GM15510 (cell line): Measurements from ENCODE around the gene DHCR24.

Experiments used
- POLR2A ChIP-seq: IDR thresholded peaks from 3 replicates; pipeline ENCODE4 v1.6.1; 2011; ENCODE audit warnings: borderline replicate concordance; ENCODE audit not compliant: insufficient read length; ENCODE audit errors: extremely low read depth

The DHCR24 gene

GRCh38 chr1:54846301-54846700, 40.7 kb downstream of the DHCR24 start:
- no peak for TF ChIP-seq POLR2A

GRCh38 chr1:54845772-54846171, 41.2 kb downstream of the DHCR24 start:
- TF ChIP-seq POLR2A, result no peak

- no peak for TF ChIP-seq POLR2A
These were observed 42.4 kb downstream of the DHCR24 start for GRCh38 chr1:54844564-54844963.

GRCh38 chr1:54843449-54843848, 43.5 kb downstream of the DHCR24 start:
- no peak for TF ChIP-seq POLR2A

GRCh38 chr1:54842963-54843362, 44.0 kb downstream of the DHCR24 start:
- no peak for TF ChIP-seq POLR2A

GRCh38 chr1:54842206-54842915, 44.6 kb downstream of the DHCR24 start:
- no peak for TF ChIP-seq POLR2A

GRCh38 chr1:54839824-54840223, 47.2 kb downstream of the DHCR24 start:
- TF ChIP-seq POLR2A, result no peak

- TF ChIP-seq POLR2A, result no peak
These were observed 48.3 kb downstream of the DHCR24 start for GRCh38 chr1:54838565-54839180.

- TF ChIP-seq POLR2A, result no peak
These were observed 49.8 kb downstream of the DHCR24 start for GRCh38 chr1:54837002-54837853.

GRCh38 chr1:54836594-54836993, 50.4 kb downstream of the DHCR24 start:
- TF ChIP-seq POLR2A, result no peak

- no peak for TF ChIP-seq POLR2A
These were observed 51.0 kb downstream of the DHCR24 start for GRCh38 chr1:54835970-54836369.

GRCh38 chr1:54835131-54835898, 51.7 kb downstream of the DHCR24 start:
- TF ChIP-seq POLR2A, result no peak

GRCh38 chr1:54834007-54834541, 52.9 kb downstream of the DHCR24 start:
- TF ChIP-seq POLR2A, result no peak

- TF ChIP-seq POLR2A, result no peak
These were observed 53.9 kb downstream of the DHCR24 start for GRCh38 chr1:54833121-54833520.
